PC-3 (cell line): ENCODE results near the gene ACTR1A. TPM values are rescaled to one million over a fixed set of nuclear protein-coding genes. Genes with fewer than 3 reads are reported as not detected.

Source experiments
- ATAC-seq: fragments of 200-7000 bp; cut with Tn5 transposase; 2 replicates; pipeline ENCODE4 v1.9.1; 2020; ENCODE audit warnings: mild to moderate bottlenecking, moderate library complexity
- BruUV-seq: library from RNA; stranded (reverse); fragments of 400-500 nt; replicated peaks from 2 replicates; lab custom pipeline; 2021; lab: Mats Ljungman, UMichigan
- CTCF ChIA-PET: fragments of 300-600 bp; sonication (Branson Sonifier 250); formaldehyde crosslinking; loops from one replicate; lab custom pipeline; 2022; ENCODE audit warnings: antibody characterized with exemption; lab: Charles Lee
- POLR2A ChIA-PET: fragments of 300-600 bp; sonication (Branson Sonifier 250); formaldehyde crosslinking; loops from one replicate; lab custom pipeline; 2022; ENCODE audit warnings: antibody characterized with exemption; ENCODE audit not compliant: unreplicated experiment; lab: Charles Lee
- DNase-seq: peaks from one replicate; pipeline ENCODE4 v3.0.0-alpha.2; 2015
- H2AFZ ChIP-seq: fragments of 300-600 bp; sonication (generic); 2 replicates; pipeline ENCODE4 v1.6.0; 2016; ENCODE audit warnings: antibody characterized with exemption, low read length
- H3F3A ChIP-seq: fragments of 300-600 bp; sonication (generic); one replicate; pipeline ENCODE4 v1.6.0; 2017; ENCODE audit warnings: antibody characterized with exemption, low read length, control low read depth, mild to moderate bottlenecking; ENCODE audit not compliant: unreplicated experiment
- H3K27ac ChIP-seq: fragments of 300-600 bp; sonication (generic); 2 replicates; pipeline ENCODE4 v1.5.1; 2016; ENCODE audit warnings: mild to moderate bottlenecking, low read length
- H3K27me3 ChIP-seq: fragments of 300-600 bp; sonication (generic); 2 replicates; pipeline ENCODE4 v1.6.1; 2016; ENCODE audit warnings: low read length, mixed read lengths
- H3K36me3 ChIP-seq: fragments of 300-600 bp; sonication (generic); 2 replicates; pipeline ENCODE4 v1.6.1; 2016; ENCODE audit warnings: low read depth, mixed run types, low read length, mixed read lengths
- H3K4me1 ChIP-seq: fragments of 300-600 bp; sonication (generic); 2 replicates; pipeline ENCODE4 v1.5.1; 2016; ENCODE audit warnings: low read length; ENCODE audit not compliant: insufficient read depth
- H3K4me2 ChIP-seq: fragments of 300-600 bp; sonication (generic); 2 replicates; pipeline ENCODE4 v1.6.0; 2016; ENCODE audit warnings: low read length
- H3K4me3 ChIP-seq: fragments of 300-600 bp; sonication (generic); 2 replicates; pipeline ENCODE4 v1.5.1; 2016; ENCODE audit warnings: mild to moderate bottlenecking, low read length, mixed read lengths
- H3K79me2 ChIP-seq: fragments of 300-600 bp; sonication (generic); 2 replicates; pipeline ENCODE4 v1.6.1; 2017; ENCODE audit warnings: low read length, mixed read lengths
- H3K9ac ChIP-seq: fragments of 300-600 bp; sonication (generic); 2 replicates; pipeline ENCODE4 v1.6.0; 2016; ENCODE audit warnings: mild to moderate bottlenecking, low read length
- H3K9me2 ChIP-seq: fragments of 300-600 bp; sonication (generic); replicated peaks from 2 replicates; pipeline ENCODE4 v1.6.1; 2016; ENCODE audit warnings: mixed run types, low read length, mixed read lengths
- H3K9me3 ChIP-seq: fragments of 300-600 bp; sonication (generic); 2 replicates; pipeline ENCODE4 v1.6.1; 2016; ENCODE audit warnings: low read length, mixed read lengths
- H4K20me1 ChIP-seq: fragments of 300-600 bp; sonication (generic); 2 replicates; pipeline ENCODE4 v1.6.1; 2016; ENCODE audit warnings: low read length, mixed read lengths
- CTCF ChIP-seq: fragments of 300-600 bp; sonication (generic); conservative IDR thresholded peaks from 2 replicates; pipeline ENCODE4 v1.5.1; 2017; ENCODE audit warnings: antibody characterized with exemption, low read depth, mild to moderate bottlenecking, low read length
- EZH2 ChIP-seq: fragments of 300-600 bp; sonication (generic); IDR thresholded peaks from one replicate; pipeline ENCODE4 v1.6.1; 2017; ENCODE audit warnings: antibody characterized with exemption, mild to moderate bottlenecking, low read length; ENCODE audit not compliant: unreplicated experiment
- EZH2phosphoT487 ChIP-seq: fragments of 300-600 bp; sonication (generic); IDR thresholded peaks from 2 replicates; pipeline ENCODE4 v1.6.1; 2018; ENCODE audit warnings: mild to moderate bottlenecking, antibody characterized with exemption, low read length, borderline replicate concordance
- intact Hi-C: fragments of 100-400 bp; cut with micrococcal nuclease; formaldehyde crosslinking; loops from 2 replicates; pipeline ENCODE4 v1.9.0; 2023
- total RNA-seq: library from RNA; depleted of rRNA; stranded (reverse); fragments of >200 nt; gene quantifications from 2 replicates; pipeline ENCODE4 v1.2.3, GENCODE V29; 2014

ACTR1A gene
- total RNA-seq, 1 experiment from 2014 or later: 69.9 TPM

- intact Hi-C loops: no loop called here
- H3K27me3 ChIP-seq: no peaks in the 10 kb centered on the region
- ATAC-seq (no peak), DNase-seq (no peak)
- H3K4me1 ChIP-seq: 0 out of 2 replicates have a peak, but pooled peaks cover 3% of the 10 kb centered on the region
- H3K9me3 ChIP-seq: no peaks in the 10 kb centered on the region
- no peak overlapping the region for H3K4me2 ChIP-seq
- no peaks in the 10 kb centered on the region for H3K36me3 ChIP-seq
- H3K4me3 ChIP-seq: no peak overlapping the region
- H4K20me1 ChIP-seq: peaks cover 15% of the 10 kb centered on the region; the same call in 1 of the 2 replicates
- no TSS peak for BruUV-seq
- CTCF ChIA-PET: no interaction called here
- H3K27ac ChIP-seq: no peak overlapping the region
- H3K9me2 ChIP-seq: no peaks in the 10 kb centered on the region
- no peaks in the 10 kb centered on the region for H3F3A ChIP-seq
- H3K9ac ChIP-seq: no peak overlapping the region
- no peak overlapping the region for H2AFZ ChIP-seq
- no peak for TF ChIP-seq EZH2phosphoT487
- TF ChIP-seq EZH2: no peak
- TF ChIP-seq CTCF: no peak
- H3K79me2 ChIP-seq: peaks cover 67% of the 10 kb centered on the region
- POLR2A ChIA-PET: no interaction called here
Observed at GRCh38 chr10:102499356-102499755, 3.2 kb downstream of the ACTR1A start.

DNA sequence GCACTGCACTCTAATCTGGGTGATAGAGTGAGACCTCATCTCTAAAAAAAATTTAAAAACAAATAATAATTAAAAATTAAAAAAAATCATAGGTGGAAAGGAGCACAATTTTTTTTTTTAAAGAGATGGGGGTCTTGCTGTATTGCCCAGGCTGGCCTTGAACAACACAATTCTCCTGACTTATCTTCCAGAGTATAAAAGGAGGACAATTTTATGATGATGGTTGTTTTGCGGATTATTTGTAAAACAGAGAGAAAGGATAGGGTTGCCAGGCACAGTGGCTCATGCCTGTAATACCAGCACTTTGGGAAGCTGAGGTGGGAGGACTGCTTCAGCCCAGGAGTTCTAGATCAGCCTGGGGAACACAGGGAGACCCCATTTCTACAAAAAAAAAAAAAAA is 5.0 kb downstream of the ACTR1A start:
- TF ChIP-seq EZH2phosphoT487 (no peak), CTCF (no peak), EZH2 (no peak)
- no peaks in the 10 kb centered on the region for H3F3A ChIP-seq
- ChIA-PET POLR2A (no interaction called here), CTCF (no interaction called here)
- H3K36me3 ChIP-seq: no peaks in the 10 kb centered on the region
- peaks cover 79% of the 10 kb centered on the region for H3K79me2 ChIP-seq
- H4K20me1 ChIP-seq: peaks cover 15% of the 10 kb centered on the region; the same call in 1 of the 2 replicates
- no TSS peak for BruUV-seq
- 0 out of 2 replicates have a peak, but pooled peaks cover 3% of the 10 kb centered on the region for H3K4me1 ChIP-seq
- no peak overlapping the region for H3K27ac ChIP-seq
- intact Hi-C loops: no loop called here
- ATAC-seq (no peak), DNase-seq (no peak)
- no peak overlapping the region for H3K4me2 ChIP-seq
- H3K9me3 ChIP-seq: no peaks in the 10 kb centered on the region
- H3K9me2 ChIP-seq: no peaks in the 10 kb centered on the region
- no peak overlapping the region for H3K4me3 ChIP-seq
- H3K9ac ChIP-seq: no peak overlapping the region
- H3K27me3 ChIP-seq: no peaks in the 10 kb centered on the region
- no peak overlapping the region for H2AFZ ChIP-seq

DNA sequence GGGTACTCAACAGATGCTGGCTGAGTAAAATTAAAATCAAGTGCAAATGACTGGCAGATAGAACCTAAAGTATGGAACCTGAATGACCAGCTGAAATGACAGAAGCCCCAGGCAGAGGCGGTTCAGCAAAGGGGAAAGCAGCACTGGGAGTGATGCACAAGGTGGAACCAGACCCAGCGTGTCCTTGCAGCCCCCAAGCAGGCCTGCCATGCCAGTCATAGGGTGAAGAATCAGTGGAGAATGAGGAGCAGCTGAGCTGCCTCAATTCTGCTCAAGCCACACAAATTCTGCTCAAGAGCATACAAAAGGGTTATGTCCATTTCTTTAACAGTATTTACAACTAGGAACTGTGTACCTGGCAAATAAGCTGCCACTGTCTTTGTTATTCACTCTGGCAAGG is 8.7 kb downstream of the ACTR1A start:
- Histone ChIP-seq H3K36me3 (peaks cover 3% of the 10 kb centered on the region; the same call in 1 of the 2 replicates), H4K20me1 (0 out of 2 replicates have a peak, but pooled peaks cover 4% of the 10 kb centered on the region), H3K9me2 (no peaks in the 10 kb centered on the region), H3F3A (no peaks in the 10 kb centered on the region), H3K9me3 (no peaks in the 10 kb centered on the region), H3K79me2 (peaks cover 54% of the 10 kb centered on the region), H3K4me1 (no peaks in the 10 kb centered on the region), H3K9ac (no peak overlapping the region), H3K4me3 (no peak overlapping the region), H3K27me3 (no peaks in the 10 kb centered on the region), H2AFZ (no peak overlapping the region), H3K4me2 (no peak overlapping the region), H3K27ac (no peak overlapping the region)
- no TSS peak for BruUV-seq
- ChIA-PET CTCF (no interaction called here), POLR2A (no interaction called here)
- no peak for TF ChIP-seq CTCF
- DNase-seq (no peak), ATAC-seq (no peak)
- intact Hi-C loops: no loop called here
